ENCODE measurements around the gene MEAK7. TPM values are rescaled to one million over a fixed set of nuclear protein-coding genes. Genes with fewer than 3 reads are reported as not detected.

The MEAK7 gene
- total and polyA plus RNA-seq, 2 of the 4 experiments (the other 2 are of a cell fraction) = 27.4 to 39.0 TPM

DNA sequence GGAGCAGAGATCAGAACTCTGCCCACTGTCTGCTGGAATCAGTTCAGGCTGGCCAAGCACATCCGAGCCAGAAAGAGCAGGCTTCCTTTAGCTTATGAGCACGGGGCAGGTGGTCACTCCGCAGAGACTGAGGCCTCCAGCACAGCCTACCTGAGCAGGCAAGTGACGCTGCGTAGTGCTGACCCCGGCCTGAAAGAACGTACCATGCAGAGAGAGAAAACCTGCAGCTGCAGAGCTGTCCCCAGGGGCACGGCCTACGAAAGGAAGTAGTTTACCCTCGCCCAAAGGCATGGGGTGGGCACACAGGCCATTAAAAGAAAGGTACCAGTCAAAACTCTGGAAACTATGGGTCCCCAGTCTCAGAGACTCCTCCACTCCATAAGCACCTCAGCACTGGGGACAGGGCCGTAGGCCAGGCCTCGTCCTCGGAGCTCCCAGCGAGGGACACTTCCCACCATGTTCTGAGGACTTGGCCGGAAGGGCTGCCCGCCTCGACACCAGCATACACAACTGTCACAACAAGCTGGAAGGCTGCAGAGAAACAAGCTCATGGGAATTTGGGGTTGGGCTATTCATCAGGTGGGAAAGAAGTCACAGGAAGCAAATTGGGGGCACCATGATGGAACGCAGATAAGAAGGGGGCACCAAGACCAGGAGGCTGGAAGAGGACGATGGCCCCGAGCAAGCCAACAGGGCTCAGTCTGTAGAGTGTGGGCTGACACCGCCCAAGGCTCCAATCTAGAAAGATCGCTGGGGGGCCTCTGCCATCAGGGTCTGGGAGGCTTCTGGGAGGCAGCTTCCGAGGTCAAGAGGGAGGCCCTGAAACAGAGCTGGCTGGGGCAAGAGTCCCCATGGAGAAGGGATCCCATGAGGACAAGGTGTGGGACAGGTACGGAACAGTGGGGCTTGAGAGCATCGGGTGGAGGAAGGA is 21.2 kb downstream of the MEAK7 start:
- Histone ChIP-seq H3K9ac (ENCODE audit: low read depth, low read length) (no peak overlapping the region), H3K9me1 (ENCODE audit: insufficient read depth, low read length) (peaks cover 7% of the 10 kb centered on the region; the same call in 1 of the 2 replicates), H4K20me1 (ENCODE audit: insufficient read depth, low read length) (peaks cover 17% of the 10 kb centered on the region), H2BK15ac (ENCODE audit: low read depth, low read length) (no peak overlapping the region), H2BK20ac (ENCODE audit: low read depth, low read length) (no peak overlapping the region), H3K4me2 (ENCODE audit: low read depth, low read length) (no peak overlapping the region), H2BK120ac (ENCODE audit: low read depth, low read length) (no peak overlapping the region), H3K36me3 (ENCODE audit: control insufficient read depth, insufficient read depth, low read length) (peaks cover 56% of the 10 kb centered on the region), H4K5ac (ENCODE audit: low read depth, low read length) (no peak overlapping the region), H2AK5ac (ENCODE audit: low read depth, low read length) (no peak overlapping the region; the same call in 1 of the 2 replicates), H3K79me1 (ENCODE audit: low read depth in 1 of 2, low read length in 2 of 2) (peaks cover 0 to 57% of the 10 kb centered on the region in 2 experiments; a peak in 2 of 4 replicates), H3K23ac (ENCODE audit: low read depth, low read length) (no peak overlapping the region), H3K56ac (ENCODE audit: extremely low read depth, insufficient read depth, low read length) (no peak overlapping the region), H4K8ac (ENCODE audit: low read depth in 2 of 2, low read length in 2 of 2) (no peak overlapping the region), H3K4me1 (ENCODE audit: control insufficient read depth, insufficient read depth, low read length) (peaks cover 4% of the 10 kb centered on the region), H3K27ac (ENCODE audit: insufficient read depth, low read length) (no peak overlapping the region), H2BK5ac (ENCODE audit: low read depth, low read length, poor library complexity, severe bottlenecking) (no peak overlapping the region), H3K4ac (ENCODE audit: low read depth, low read length) (no peak overlapping the region), H4K91ac (ENCODE audit: insufficient read depth, low read depth, low read length) (no peak overlapping the region), H3K27me3 (ENCODE audit: control insufficient read depth, insufficient read depth, low read length) (no peaks in the 10 kb centered on the region), H2AK9ac (replicated peaks; ENCODE audit: low read depth, low read length, poor library complexity) (no peak overlapping the region), H2AFZ (replicated peaks; ENCODE audit: low read length, poor library complexity) (no peak overlapping the region), H3K4me3 (ENCODE audit: insufficient read depth, low read depth, low read length) (no peak overlapping the region), H3K9me3 (ENCODE audit: control insufficient read depth, insufficient read depth, low read length) (no peaks in the 10 kb centered on the region), H3K18ac (ENCODE audit: low read depth, low read length) (no peak overlapping the region), H3K14ac (replicated peaks; ENCODE audit: low read depth, low read length) (no peak overlapping the region)
- no peak for TF ChIP-seq POLR2A (IDR thresholded peaks at IDR 0.05; ENCODE audit: low read depth, low read length)
- TF ChIP-seq MXI1 (IDR thresholded peaks at IDR 0.05; ENCODE audit: borderline replicate concordance, low read depth, low read length) = no peak
- TF ChIP-seq RCOR1 (IDR thresholded peaks at IDR 0.05; ENCODE audit: insufficient replicate concordance, low read length) = no peak
- no peak for TF ChIP-seq MAFK (IDR thresholded peaks at IDR 0.05; ENCODE audit: low read depth, low read length)
- TF ChIP-seq SMC3 (IDR thresholded peaks at IDR 0.05; ENCODE audit: low read depth, low read length) = no peak
- no peak for TF ChIP-seq RAD21 (IDR thresholded peaks at IDR 0.05; ENCODE audit: low read length)
- TF ChIP-seq, protein P1, sequence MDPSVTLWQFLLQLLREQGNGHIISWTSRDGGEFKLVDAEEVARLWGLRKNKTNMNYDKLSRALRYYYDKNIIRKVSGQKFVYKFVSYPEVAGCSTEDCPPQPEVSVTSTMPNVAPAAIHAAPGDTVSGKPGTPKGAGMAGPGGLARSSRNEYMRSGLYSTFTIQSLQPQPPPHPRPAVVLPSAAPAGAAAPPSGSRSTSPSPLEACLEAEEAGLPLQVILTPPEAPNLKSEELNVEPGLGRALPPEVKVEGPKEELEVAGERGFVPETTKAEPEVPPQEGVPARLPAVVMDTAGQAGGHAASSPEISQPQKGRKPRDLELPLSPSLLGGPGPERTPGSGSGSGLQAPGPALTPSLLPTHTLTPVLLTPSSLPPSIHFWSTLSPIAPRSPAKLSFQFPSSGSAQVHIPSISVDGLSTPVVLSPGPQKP (IDR thresholded peaks at IDR 0.05; ENCODE audit: borderline replicate concordance, low read depth, low read length) = no peak
- TF ChIP-seq, protein P2, sequence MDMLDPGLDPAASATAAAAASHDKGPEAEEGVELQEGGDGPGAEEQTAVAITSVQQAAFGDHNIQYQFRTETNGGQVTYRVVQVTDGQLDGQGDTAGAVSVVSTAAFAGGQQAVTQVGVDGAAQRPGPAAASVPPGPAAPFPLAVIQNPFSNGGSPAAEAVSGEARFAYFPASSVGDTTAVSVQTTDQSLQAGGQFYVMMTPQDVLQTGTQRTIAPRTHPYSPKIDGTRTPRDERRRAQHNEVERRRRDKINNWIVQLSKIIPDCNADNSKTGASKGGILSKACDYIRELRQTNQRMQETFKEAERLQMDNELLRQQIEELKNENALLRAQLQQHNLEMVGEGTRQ (IDR thresholded peaks at IDR 0.05; ENCODE audit: low read depth, low read length) = no peak
- no peak for TF ChIP-seq MAZ (IDR thresholded peaks at IDR 0.05; ENCODE audit: borderline replicate concordance, low read depth, low read length)
- no peak for TF ChIP-seq NFE2L2 (IDR thresholded peaks at IDR 0.05; ENCODE audit: low read depth, low read length)
- TF ChIP-seq CHD1 (IDR thresholded peaks at IDR 0.05; ENCODE audit: low read depth, low read length) = no peak
- TF ChIP-seq RFX5 (IDR thresholded peaks at IDR 0.05; ENCODE audit: low read depth, low read length) = no peak
- TF ChIP-seq FOS (IDR thresholded peaks at IDR 0.05; ENCODE audit: low read depth, low read length) = no peak
- TF ChIP-seq, protein P3, sequence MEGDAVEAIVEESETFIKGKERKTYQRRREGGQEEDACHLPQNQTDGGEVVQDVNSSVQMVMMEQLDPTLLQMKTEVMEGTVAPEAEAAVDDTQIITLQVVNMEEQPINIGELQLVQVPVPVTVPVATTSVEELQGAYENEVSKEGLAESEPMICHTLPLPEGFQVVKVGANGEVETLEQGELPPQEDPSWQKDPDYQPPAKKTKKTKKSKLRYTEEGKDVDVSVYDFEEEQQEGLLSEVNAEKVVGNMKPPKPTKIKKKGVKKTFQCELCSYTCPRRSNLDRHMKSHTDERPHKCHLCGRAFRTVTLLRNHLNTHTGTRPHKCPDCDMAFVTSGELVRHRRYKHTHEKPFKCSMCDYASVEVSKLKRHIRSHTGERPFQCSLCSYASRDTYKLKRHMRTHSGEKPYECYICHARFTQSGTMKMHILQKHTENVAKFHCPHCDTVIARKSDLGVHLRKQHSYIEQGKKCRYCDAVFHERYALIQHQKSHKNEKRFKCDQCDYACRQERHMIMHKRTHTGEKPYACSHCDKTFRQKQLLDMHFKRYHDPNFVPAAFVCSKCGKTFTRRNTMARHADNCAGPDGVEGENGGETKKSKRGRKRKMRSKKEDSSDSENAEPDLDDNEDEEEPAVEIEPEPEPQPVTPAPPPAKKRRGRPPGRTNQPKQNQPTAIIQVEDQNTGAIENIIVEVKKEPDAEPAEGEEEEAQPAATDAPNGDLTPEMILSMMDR (conservative IDR thresholded peaks at IDR 0.05; ENCODE audit: low read depth, low read length) = no peak
- no peak for DNase-seq
- intact Hi-C loops (cut with micrococcal nuclease) = loop anchor here (10.0 kb wide), 1 partner anchor 368 kb away; the partner anchor contains the start of gene MBTPS1
- ChIA-PET POLR2A (ENCODE audit: unreplicated experiment) (no interaction called here), CTCF (interaction anchor here (0.9 kb wide), 1 partner anchor 206 kb away, joined by 4 read pairs; no protein-coding TSS in a partner anchor)
- no peak for ATAC-seq (ENCODE audit: low read depth)
- dilution Hi-C loops (cut with HindIII; ENCODE audit: low sequenced_read_pairs, unreplicated experiment) = no loop called here
- 96% methylated on average over 11 of the region's 25 CpGs; no CpG with 5 or more reads in 1 of the 2 experiments for WGBS, 2 experiments (ENCODE audit: extremely low coverage in 2 of 2, insufficient read length in 1 of 2)
- in situ Hi-C loops (cut with MboI; ENCODE audit: low sequenced_read_pairs) = loop anchor here (10.0 to 25.0 kb wide), 2 partner anchors 398 to 521 kb away; partner anchors contain the start of genes NECAB2 and OSGIN1
- BruUV-seq (replicated peaks) = no TSS peak
